Skin epidermis (tissue), 12 donors: Measurements from ENCODE around the gene DCLK2.

ENCODE experiments used
- H3K27ac ChIP-seq, 21 experiments: fragments of 200-600 bp; sonication (generic) in 11 of 21; one replicate each; pipeline ENCODE4 v1.5.0; 2020; ENCODE audit warnings: mild to moderate bottlenecking in 3 of 21, inconsistent platforms in 2 of 21, moderate library complexity in 2 of 21
- H3K4me3 ChIP-seq, 7 experiments: fragments of 200-600 bp; sonication (generic) in 2 of 7; one replicate each; pipeline ENCODE4 v1.5.0; 2020; ENCODE audit warnings: inconsistent platforms in 2 of 7, mild to moderate bottlenecking in 2 of 7, moderate library complexity in 1 of 7

DCLK2 gene

DNA sequence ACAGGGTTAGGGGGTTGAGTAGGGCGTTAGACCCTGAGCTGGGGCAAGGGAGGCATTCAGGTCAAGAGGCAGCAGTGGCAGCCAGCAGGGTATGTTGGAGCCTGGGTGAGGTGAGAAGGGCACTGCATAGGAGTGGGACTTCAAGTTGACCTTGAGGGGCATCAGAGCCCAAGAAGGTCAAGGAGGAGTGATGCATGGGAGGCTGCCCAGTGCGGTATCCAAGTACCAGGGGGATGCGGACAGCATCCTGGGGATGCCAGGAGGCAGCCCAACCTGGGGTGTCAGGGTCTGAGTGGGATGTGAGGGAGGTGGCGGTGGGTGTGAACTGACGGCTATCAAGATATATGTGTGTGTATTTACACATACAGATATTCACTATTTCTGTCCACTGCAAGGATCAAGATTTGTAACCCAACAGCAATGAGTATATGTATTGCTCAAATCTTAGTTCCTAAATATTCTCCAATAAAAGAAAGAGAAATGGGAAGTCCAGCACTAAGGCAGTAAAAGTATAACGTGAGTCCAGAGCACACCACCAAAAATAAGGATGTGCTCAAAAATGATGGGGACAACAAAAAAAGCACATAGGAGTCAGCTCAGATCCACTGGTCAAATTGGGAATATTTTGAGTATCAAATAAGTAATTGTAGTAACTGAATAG, 9.8 kb upstream of the DCLK2 start:
- no peak overlapping the region for H3K27ac ChIP-seq
- no peak overlapping the region for H3K4me3 ChIP-seq

DNA sequence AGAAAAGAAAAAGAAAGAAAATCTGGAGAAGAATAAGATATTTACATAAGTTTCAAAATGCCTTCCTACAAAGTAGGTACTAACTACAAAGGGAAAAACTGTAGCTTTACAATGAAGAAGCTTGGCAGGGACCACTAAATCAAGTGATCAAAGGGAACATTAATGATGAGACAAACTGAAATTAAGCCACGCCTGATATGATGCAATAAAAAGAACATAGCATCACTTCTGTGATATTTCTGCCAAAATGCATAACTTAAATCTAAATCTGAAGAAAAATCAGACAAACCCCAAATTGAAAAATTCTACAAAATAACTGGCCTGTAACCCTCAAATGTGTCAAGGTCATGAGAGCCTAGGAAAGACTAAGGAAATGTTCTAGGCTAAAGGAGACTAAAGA, 8.9 kb upstream of the DCLK2 start:
- no peak overlapping the region for H3K27ac ChIP-seq
- no peak overlapping the region for H3K4me3 ChIP-seq

DNA sequence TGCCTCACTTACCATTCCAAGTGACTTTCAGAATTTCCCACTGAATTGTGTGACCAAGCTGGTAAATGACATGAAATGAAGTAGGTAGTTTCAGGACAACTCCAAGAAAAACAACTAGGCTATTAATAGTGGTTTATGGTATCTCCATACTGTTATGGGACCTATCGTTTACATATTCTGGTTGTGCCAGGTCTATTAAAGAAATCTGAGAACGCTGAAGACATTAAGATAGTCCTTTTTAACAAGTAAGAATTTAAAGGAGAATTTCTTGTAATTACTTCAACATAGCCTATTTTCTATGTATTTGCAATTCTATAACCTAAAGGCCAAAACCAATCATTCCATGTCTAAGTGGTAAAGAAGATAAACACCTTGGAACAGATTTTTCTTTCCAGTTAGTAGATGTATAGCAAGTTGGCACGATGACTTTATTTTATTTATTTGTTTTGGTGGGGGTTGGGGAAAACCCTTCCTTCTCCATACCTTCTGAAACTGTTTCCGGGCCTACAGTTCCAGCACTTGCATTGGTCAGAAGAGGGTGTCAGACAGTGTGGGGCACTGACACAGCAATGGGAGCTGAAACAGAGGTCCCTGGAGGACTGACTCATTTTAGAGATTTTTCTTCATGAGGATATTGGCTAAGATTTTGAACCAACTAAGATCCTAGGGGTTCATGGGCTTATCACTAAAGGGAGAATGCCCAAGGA, 7.6 kb upstream of the DCLK2 start:
- H3K27ac ChIP-seq: no peak overlapping the region
- H3K4me3 ChIP-seq: no peak overlapping the region

DNA sequence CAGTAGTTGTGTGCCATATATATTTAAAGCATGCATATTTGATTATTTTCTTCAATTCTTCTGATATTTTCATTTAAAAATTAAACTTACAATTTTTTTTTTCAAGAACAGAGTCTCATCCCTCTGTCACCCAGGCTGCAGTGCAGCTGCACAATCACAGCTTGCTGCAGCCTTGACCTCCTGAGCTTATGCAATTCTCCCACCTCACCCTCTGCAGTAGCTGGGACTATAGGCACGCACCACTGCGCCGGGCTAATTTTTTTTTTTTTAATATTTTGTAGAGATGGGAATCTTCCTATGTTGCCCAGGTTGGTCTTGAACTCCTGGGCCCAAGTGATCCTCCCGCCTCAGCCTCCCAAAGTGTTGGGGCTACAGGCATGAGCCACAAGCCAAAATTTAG, 5.8 kb upstream of the DCLK2 start:
- H3K27ac ChIP-seq: no peak overlapping the region
- no peak overlapping the region for H3K4me3 ChIP-seq

DNA sequence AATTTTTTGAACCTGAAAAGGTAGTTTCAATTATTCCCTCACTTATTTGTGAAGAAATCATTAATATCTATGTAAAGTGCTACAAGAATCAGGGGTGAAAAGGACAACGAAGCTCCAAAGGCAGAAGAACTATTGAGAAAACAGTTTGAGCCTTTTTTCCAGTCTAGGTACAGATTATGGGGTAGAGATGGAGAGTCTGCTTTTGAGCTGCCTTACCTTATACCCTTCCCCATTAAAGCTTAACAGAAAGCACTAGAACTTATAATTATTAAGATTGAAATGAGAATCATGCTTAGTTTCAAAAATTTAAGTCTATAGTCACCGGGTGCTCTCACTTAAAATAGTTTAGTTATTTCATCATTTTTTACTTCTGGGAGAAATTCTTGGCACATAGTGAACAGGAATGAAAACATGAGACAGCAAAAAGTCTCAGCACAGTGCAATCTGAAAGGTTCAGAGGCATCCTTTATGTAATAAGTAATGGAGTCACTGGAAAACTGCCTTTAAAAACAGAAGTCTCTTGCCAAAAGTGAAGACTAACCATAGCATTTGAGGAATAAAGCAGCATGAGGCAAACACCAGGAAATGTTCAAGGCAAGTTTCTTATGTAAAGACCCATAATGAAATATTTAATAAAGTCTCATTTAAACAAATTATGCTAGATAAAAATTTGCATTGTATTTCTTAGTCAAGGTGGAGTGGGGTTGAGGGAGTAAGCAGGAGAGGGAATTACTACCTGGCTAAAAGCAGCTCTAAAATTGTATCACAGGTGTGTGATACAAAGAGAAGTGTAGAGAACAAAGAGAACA, 5.1 kb upstream of the DCLK2 start:
- Histone ChIP-seq H3K27ac (no peak overlapping the region), H3K4me3 (no peak overlapping the region)

DNA sequence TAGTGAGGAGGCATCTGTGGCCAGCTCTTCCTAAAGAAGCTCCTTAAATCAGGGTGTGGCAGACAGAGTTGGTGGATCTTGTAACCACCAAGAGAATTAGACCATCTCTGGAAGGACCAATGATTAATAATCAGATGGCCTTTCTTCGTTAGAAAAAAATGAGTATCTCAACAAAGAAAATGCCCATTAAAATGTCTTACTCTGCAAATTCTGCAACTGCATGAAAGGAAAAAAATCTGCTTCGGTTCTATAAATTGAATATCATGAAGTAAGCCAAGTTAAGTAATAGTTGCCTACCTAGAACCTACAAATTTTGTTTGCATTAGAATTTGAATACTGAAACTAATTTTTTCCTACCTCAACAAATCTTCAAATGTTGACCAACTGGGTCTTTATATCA, 4.2 kb upstream of the DCLK2 start:
- Histone ChIP-seq H3K4me3 (no peak overlapping the region), H3K27ac (no peak overlapping the region)

DNA sequence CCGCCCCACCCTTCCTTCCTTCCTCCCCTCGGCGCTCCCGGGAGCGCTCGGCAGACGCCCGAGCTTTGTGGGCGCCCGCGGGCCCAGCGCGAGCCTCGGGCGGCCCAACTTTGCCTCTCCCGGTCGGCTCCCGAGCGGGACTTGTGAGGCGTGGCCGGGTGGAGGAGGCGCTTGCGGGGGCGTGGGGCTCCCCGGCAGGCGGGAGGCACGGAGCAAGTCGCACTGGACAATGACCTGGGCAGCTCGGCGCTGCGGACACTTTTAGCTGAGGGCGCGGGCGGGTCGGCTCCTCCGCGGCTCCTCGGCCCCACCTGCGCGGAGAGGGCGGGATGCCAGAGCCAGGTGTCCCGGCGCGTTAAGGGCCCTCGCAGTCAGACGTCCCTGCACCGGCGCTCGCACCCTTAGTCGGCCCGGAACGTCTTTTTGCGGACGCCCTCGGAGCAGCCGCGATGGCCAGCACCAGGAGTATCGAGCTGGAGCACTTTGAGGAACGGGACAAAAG, 385 bp downstream of the DCLK2 start:
- Histone ChIP-seq H3K4me3 (peak overlapping the region; percentile 41 to 65 (median 54)), H3K27ac (peak overlapping the region in 20 of 21 experiments; percentile 1 to 88 (median 76))

DNA sequence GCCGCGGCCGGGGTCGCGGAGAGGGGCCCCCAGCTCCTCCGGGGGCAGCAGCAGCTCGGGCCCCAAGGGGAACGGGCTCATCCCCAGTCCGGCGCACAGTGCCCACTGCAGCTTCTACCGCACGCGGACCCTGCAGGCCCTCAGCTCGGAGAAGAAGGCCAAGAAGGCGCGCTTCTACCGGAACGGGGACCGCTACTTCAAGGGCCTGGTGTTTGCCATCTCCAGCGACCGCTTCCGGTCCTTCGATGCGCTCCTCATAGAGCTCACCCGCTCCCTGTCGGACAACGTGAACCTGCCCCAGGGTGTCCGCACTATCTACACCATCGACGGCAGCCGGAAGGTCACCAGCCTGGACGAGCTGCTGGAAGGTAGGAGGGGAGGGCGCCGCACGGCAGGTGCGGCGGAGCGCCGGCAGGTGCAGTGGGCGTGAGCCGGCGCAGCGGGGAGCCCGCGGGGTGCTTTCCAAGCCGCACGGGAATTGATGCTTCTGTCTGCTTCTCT, 886 bp downstream of the DCLK2 start:
- peak overlapping the region; percentile 41 to 65 (median 54) for H3K4me3 ChIP-seq

DNA sequence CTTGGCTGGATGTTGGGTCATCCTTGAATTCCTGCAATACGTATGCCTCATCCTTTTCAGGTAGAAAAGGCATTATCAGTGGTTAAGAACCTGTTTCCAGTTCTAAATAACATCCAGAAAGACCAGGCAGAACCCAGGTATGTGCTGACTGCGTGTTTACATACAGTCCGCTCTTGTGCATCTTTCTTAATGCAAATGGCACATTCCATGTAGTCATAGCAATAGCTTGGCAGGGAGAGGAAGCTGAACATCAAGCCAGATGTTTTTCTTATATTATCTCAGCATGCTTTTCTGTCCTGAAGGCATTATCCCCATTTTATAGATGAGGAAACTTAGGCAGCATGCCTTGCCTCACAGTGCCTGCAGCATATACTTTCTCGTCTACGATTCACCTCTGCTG, 2.1 kb downstream of the DCLK2 start:
- no peak overlapping the region for H3K27ac ChIP-seq
- H3K4me3 ChIP-seq: no peak overlapping the region

More for the DNA sequence above, 886 bp downstream of the DCLK2 start:
- peak overlapping the region in 18 of 21 experiments; percentile 1 to 88 (median 76) for H3K27ac ChIP-seq

DNA sequence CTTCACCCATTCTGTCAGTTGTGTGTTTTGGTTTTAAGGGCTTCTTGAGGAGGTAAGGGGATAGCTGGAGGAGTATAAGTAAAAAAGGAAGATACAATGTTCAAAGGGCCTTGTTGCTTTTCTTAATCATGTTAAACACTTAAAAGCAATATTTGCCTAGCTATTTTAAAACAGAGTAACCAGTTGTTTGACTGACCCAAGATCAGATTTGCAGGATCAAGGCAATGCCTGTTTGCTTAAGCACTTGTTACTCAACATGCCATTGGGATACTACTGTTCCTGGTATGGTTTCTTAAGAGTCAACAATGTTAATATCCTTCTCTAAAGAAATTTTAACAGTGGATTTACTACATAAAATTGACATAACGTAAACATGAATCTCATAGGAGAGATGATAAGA, 2.6 kb downstream of the DCLK2 start:
- no peak overlapping the region for H3K27ac ChIP-seq
- no peak overlapping the region for H3K4me3 ChIP-seq

DNA sequence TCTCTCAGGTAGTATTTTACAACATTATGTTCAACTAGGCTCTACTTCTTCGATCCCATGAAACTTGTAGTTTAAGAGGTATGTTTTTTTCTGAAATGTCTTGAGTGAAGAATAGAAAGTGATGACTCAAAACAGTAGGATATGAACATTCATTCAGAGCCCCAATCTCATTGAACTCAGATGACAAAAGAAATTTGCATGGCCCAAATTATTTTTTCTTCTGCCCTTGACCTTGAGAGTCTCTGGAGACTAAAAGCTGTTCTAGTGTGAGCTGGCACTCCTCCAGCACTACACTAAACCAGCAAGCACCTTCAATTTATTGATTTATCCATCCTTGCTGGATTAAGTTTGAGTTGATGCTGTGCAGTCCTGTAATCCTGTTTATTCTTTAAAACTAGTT, 4.0 kb downstream of the DCLK2 start:
- Histone ChIP-seq H3K27ac (no peak overlapping the region), H3K4me3 (no peak overlapping the region)

DNA sequence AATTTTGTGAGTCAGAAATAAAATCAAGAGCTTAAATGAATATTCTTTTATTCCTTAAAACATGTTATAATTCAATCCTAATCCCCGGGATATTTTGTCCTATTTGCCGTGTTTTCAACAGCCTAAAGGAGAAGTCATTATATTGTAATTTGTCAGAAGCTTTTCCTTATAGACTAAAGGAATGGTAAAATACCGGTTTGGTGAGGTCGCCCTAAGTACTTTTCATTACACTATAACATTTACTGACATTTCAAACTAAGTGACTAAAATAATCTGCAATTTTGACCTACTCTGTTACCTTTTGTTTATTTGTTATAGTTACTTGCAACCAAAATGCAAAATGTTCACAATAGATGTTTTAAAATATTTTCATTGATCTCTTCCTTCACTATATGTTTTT, 8.8 kb downstream of the DCLK2 start:
- H3K27ac ChIP-seq: no peak overlapping the region
- no peak overlapping the region for H3K4me3 ChIP-seq

DNA sequence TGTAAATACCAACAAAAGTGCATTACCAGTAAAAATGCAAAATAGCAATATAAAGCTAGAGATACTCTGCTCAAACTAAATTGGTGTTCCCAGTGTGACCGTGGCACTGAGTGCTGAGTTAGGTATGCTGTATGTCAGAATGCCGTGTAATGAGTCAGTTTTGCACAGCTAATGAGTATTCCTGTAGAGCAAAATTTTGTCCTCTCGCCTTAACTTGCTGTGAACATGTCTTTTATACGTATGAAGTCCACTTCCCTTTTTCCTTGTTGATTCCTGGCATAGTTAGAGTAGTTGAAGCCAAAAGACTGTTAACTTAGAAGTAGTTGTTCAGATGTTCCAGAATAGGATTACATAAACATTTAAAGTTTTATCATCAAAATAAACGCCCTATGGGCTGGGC, 11.5 kb downstream of the DCLK2 start:
- Histone ChIP-seq H3K4me3 (no peak overlapping the region), H3K27ac (no peak overlapping the region)

DNA sequence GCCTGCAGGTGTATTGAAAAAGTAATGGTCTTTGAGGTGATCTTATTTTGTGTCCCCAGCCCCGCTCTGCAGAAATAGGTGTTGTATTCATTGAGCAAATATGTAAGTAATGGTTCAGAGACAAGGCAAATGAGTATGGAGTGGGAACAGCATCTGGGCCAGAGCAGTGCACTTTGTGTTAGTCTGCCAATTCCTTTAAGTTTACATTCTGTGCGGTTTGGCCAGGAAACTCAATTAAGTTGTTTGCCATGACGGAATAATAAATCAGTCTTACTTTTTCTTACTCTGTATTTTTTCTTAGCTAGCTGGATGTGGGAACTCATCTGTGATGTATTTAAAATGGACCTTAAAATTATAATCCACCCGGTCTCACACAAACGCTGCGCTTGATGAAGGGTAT, 12.6 kb downstream of the DCLK2 start:
- H3K4me3 ChIP-seq: no peak overlapping the region
- no peak overlapping the region for H3K27ac ChIP-seq

DNA sequence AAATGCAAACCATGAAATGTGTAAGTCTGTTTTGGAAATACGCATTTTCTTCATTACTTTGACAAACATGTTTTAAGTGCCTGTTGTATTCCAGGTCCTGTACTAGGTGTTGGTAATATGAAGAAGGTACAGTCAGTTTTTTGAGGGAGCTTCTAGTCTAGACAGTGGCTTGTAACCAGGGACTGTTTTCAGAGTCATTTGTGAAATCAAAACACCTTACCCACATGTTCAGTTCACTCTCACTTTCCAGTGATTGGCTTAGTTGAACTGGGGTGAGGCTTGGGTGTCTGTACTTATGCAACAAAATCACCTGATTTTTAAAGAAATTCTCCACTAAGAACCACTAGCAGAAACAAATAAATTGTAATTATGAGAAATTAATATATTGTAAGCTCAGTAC, 16.4 kb downstream of the DCLK2 start:
- no peak overlapping the region for H3K4me3 ChIP-seq
- no peak overlapping the region for H3K27ac ChIP-seq

DNA sequence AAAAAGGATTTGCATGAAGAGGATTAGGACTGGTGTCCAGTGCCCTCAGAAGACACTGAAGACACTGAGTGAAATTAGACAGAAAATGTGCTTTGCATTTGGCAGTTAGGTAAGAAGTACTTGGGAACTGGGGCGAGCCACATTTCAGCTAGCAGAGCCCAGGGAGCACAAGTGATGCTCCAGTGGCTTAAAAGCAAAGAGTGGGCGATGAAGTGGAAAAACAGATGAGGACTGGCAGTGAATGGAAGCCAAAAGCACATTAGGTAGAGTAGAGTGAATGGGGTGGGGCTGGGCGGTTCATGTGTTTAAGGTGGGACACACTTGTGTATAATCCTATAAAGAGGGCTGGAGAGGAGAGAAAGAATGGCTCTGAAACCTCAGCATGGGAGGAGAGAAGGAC, 18.4 kb downstream of the DCLK2 start:
- H3K4me3 ChIP-seq: no peak overlapping the region
- H3K27ac ChIP-seq: no peak overlapping the region

DNA sequence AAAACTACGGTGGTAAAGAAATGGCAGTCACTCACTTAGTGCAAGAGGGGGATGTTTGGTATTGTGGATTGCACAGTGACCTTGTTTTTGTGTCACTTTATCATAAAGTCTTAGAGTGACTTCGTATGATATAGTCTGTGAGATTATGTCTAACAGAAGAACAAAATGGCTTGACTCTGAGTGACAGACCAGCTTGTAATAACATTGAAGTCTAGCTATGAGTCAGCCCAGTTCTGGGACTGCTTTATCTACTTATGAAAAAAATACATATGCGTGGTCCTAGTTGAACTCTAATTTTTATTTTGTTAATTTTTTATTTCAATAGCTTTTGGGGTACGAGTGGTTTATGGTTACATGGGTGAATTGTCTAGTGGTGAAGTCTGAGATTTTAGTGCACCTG, 20.0 kb downstream of the DCLK2 start:
- Histone ChIP-seq H3K27ac (no peak overlapping the region), H3K4me3 (no peak overlapping the region)

DNA sequence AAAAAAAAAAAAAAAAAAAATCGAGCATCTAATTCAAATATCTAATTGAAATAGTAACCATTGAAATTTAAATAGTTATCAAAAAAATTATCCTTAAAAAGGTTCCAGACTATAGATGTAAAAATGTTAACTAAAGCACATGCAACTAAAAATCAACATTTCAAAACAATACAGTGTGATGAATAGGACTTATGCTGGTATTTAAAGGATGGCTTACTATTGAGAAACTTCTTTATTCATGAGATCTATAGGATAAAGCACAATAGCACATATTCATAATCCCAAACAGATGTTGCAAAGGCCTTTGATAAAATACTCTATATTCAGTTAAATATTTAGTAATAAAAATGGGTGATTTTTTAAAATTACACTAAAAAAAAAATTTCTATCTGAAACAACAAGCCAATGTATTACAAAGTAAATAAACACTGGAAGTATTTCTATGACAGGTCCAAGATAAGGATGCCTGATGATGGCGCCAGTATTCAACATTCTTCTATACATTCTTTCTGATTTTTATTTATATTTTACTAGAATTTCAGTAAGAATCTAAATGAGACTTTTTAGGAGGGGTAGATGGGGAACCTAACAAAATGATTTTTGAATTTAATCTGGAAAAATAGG, 26.3 kb downstream of the DCLK2 start:
- Histone ChIP-seq H3K4me3 (no peak overlapping the region), H3K27ac (no peak overlapping the region)

DNA sequence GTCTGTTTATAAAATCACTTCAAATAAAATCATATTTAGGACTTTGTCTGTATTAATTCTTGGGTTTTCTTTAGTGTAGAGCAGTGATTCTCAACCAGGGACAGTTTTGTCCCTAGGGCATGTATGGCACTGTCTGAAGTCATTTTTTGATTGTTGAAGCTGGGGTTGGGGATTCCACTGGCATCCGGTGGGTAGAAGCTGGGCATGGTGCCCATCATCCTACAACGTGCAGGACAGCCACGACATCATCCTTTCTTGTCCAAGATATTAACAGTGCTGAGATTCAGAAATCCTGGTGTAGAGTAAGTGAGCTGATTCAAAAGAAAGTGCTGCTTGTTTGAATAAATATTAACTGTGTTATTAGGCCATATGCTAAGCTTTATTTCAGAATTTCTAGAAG, 28.6 kb downstream of the DCLK2 start:
- H3K4me3 ChIP-seq: no peak overlapping the region
- H3K27ac ChIP-seq: no peak overlapping the region

DNA sequence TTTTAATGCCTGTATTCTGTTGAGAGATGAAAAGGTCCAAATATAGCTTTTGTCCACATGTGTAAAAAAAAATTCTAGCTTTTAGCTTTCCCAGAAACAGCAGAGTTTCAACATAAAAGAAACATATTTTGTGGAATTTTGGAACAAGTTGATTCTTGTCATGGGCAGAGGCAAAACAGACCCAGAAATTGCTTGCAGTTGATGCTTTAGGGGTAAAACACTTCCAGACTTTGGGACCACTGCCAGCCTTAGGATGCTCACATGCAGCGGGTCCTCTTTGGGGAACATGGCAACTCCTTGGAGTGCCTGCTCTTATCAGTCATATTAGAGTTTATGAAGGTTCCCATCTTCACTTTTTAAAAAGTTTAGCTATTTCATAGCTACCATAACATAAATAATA, 30.4 kb downstream of the DCLK2 start:
- H3K4me3 ChIP-seq: no peak overlapping the region

More for the DNA sequence above, 30.4 kb downstream of the DCLK2 start:
- H3K27ac ChIP-seq: peak overlapping the region in 1 of 21 experiments; percentile 20
